H9 (cell line): ENCODE results near the gene FANCC. TPM values are rescaled to one million over a fixed set of nuclear protein-coding genes. Genes with fewer than 3 reads are reported as not detected.

ENCODE experiments used
- DNase-seq: peaks from one replicate; pipeline ENCODE4 v3.0.0-alpha.2; 2017
- H2AFZ ChIP-seq: one replicate; pipeline ENCODE4 v1.6.1; 2013; ENCODE audit warnings: mild to moderate bottlenecking, low read length, control low read depth, moderate library complexity
- H2AK5ac ChIP-seq: 2 replicates; pipeline ENCODE4 v1.6.1; 2013; ENCODE audit warnings: low read length, control low read depth, mixed read lengths; ENCODE audit not compliant: insufficient read length
- H2BK120ac ChIP-seq: one replicate; pipeline ENCODE4 v1.6.1; 2013; ENCODE audit warnings: low read depth, mild to moderate bottlenecking, low read length, control low read depth, inconsistent platforms; ENCODE audit not compliant: poor library complexity, severe bottlenecking
- H2BK12ac ChIP-seq: 2 replicates; pipeline ENCODE4 v1.6.1; 2013; ENCODE audit warnings: low read length, control low read depth, mixed read lengths, low read depth; ENCODE audit not compliant: insufficient read length
- H2BK15ac ChIP-seq: 2 replicates; pipeline ENCODE4 v1.6.1; 2013; ENCODE audit warnings: low read depth, low read length, control low read depth
- H2BK20ac ChIP-seq: one replicate; pipeline ENCODE4 v1.6.1; 2013; ENCODE audit warnings: low read depth, mild to moderate bottlenecking, low read length, control low read depth, inconsistent platforms; ENCODE audit not compliant: poor library complexity, severe bottlenecking
- H2BK5ac ChIP-seq: 2 replicates; pipeline ENCODE4 v1.6.1; 2013; ENCODE audit warnings: low read length, control low read depth, mixed read lengths; ENCODE audit not compliant: insufficient read length
- H3K14ac ChIP-seq: 2 replicates; pipeline ENCODE4 v1.6.1; 2013; ENCODE audit warnings: low read length, control low read depth; ENCODE audit not compliant: insufficient read depth
- H3K18ac ChIP-seq: 2 replicates; pipeline ENCODE4 v1.6.1; 2013; ENCODE audit warnings: low read depth, mild to moderate bottlenecking, mixed read lengths, low read length, control low read depth; ENCODE audit not compliant: insufficient read length
- H3K23ac ChIP-seq: 2 replicates; pipeline ENCODE4 v1.6.1; 2013; ENCODE audit warnings: low read length, control low read depth, mixed read lengths, low read depth; ENCODE audit not compliant: insufficient read length
- H3K23me2 ChIP-seq: 2 replicates; pipeline ENCODE4 v1.6.1; 2013; ENCODE audit warnings: low read depth, mild to moderate bottlenecking, mixed read lengths, low read length, control low read depth; ENCODE audit not compliant: insufficient read length, poor library complexity, severe bottlenecking
- H3K27ac ChIP-seq: 2 replicates; pipeline ENCODE4 v1.5.1; 2013; ENCODE audit warnings: low read length, control low read depth, mixed read lengths, low read depth; ENCODE audit not compliant: insufficient read length
- H3K27me3 ChIP-seq: 2 replicates; pipeline ENCODE4 v1.6.1; 2013; ENCODE audit warnings: low read length, control low read depth, inconsistent platforms; ENCODE audit not compliant: insufficient read depth
- H3K4ac ChIP-seq: 2 replicates; pipeline ENCODE4 v1.6.1; 2013; ENCODE audit warnings: low read depth, mild to moderate bottlenecking, control low read depth, inconsistent platforms, low read length, moderate library complexity
- H3K4me1 ChIP-seq: 2 replicates; pipeline ENCODE4 v1.6.1; 2013; ENCODE audit warnings: low read length, control low read depth, inconsistent platforms; ENCODE audit not compliant: insufficient read depth
- H3K4me2 ChIP-seq: 2 replicates; pipeline ENCODE4 v1.6.1; 2013; ENCODE audit warnings: low read length, control low read depth, mixed read lengths; ENCODE audit not compliant: insufficient read length, insufficient read depth
- H3K56ac ChIP-seq: 2 replicates; pipeline ENCODE4 v1.6.1; 2013; ENCODE audit warnings: low read depth, mild to moderate bottlenecking, mixed read lengths, low read length, control low read depth; ENCODE audit not compliant: insufficient read length
- H3K79me1 ChIP-seq: 2 replicates; pipeline ENCODE4 v1.6.1; 2013; ENCODE audit warnings: low read depth, mild to moderate bottlenecking, moderate library complexity, low read length, control low read depth, inconsistent platforms; ENCODE audit not compliant: insufficient read depth, poor library complexity, severe bottlenecking
- H3K79me2 ChIP-seq: 2 replicates; pipeline ENCODE4 v1.6.1; 2013; ENCODE audit warnings: low read length, control low read depth, inconsistent platforms; ENCODE audit not compliant: insufficient read depth
- H3K9ac ChIP-seq: 2 replicates; pipeline ENCODE4 v1.6.1; 2013; ENCODE audit warnings: low read length, control low read depth, mixed read lengths; ENCODE audit not compliant: insufficient read length; ENCODE audit errors: extremely low read depth
- H3K9me3 ChIP-seq: one replicate; pipeline ENCODE4 v1.6.1; 2013; ENCODE audit warnings: low read depth, low read length, inconsistent platforms; ENCODE audit not compliant: control insufficient read depth
- H3T11ph ChIP-seq: one replicate; pipeline ENCODE4 v1.6.1; 2013; ENCODE audit warnings: mild to moderate bottlenecking, low read length, control low read depth, inconsistent platforms
- H4K20me1 ChIP-seq: one replicate; pipeline ENCODE4 v1.6.1; 2013; ENCODE audit not compliant: control insufficient read depth, insufficient read length, insufficient read depth
- H4K5ac ChIP-seq: 2 replicates; pipeline ENCODE4 v1.6.1; 2013; ENCODE audit warnings: low read depth, mild to moderate bottlenecking, mixed read lengths, low read length, control low read depth; ENCODE audit not compliant: insufficient read length
- H4K8ac ChIP-seq: replicated peaks from 2 replicates; pipeline ENCODE4 v1.6.1; 2013; ENCODE audit warnings: low read length, control low read depth, mixed read lengths, low read depth; ENCODE audit not compliant: insufficient read length
- H4K91ac ChIP-seq: 2 replicates; pipeline ENCODE4 v1.6.1; 2013; ENCODE audit warnings: low read depth, mild to moderate bottlenecking, moderate library complexity, mixed read lengths, low read length, control low read depth; ENCODE audit not compliant: insufficient read length
- H3K27ac Mint-ChIP-seq, 3 experiments: 2 replicates in 2 of 3; 3 replicates in 1 of 3; pipeline ENCODE4 v1.8.0; 2020 to 2021; ENCODE audit warnings: mixed read lengths in 3 of 3, mild to moderate bottlenecking in 1 of 3, moderate library complexity in 1 of 3
- H3K27me3 Mint-ChIP-seq: 2 replicates; pipeline ENCODE4 v1.8.0; 2021; ENCODE audit warnings: low read depth, mild to moderate bottlenecking, moderate library complexity, mixed read lengths
- H3K36me3 Mint-ChIP-seq, 3 experiments: 2 replicates in 2 of 3; 3 replicates in 1 of 3; pipeline ENCODE4 v1.8.0; 2020 to 2021; ENCODE audit warnings: low read depth in 3 of 3, mixed read lengths in 3 of 3; ENCODE audit not compliant: insufficient read depth in 1 of 3
- H3K4me1 Mint-ChIP-seq, 2 experiments: 2 replicates each; pipeline ENCODE4 v1.8.0; 2020; ENCODE audit warnings: mixed read lengths in 2 of 2
- H3K4me3 Mint-ChIP-seq, 2 experiments: 2 replicates in 1 of 2; 3 replicates in 1 of 2; pipeline ENCODE4 v1.8.0; 2020 to 2021; ENCODE audit warnings: mild to moderate bottlenecking in 2 of 2, mixed read lengths in 2 of 2, moderate library complexity in 1 of 2
- H3K9me3 Mint-ChIP-seq, 2 experiments: 2 replicates in 1 of 2; 3 replicates in 1 of 2; pipeline ENCODE4 v1.8.0; 2020; ENCODE audit warnings: mild to moderate bottlenecking in 2 of 2, mixed read lengths in 2 of 2, moderate library complexity in 1 of 2
- CTCF ChIP-seq: fragments of 200-600 bp; sonication (generic); conservative IDR thresholded peaks from 3 replicates; pipeline ENCODE4 v1.8.0; 2021; ENCODE audit warnings: antibody characterized with exemption, mild to moderate bottlenecking
- WGBS: extraction: QIAGEN DNeasy Blood & Tissue Kit; methylation state at CpG from one replicate; pipeline ENCODE4 v1.1.7; 2013; ENCODE audit warnings: missing lambda C conversion rate, low lambda C conversion rate, mixed read lengths; ENCODE audit not compliant: insufficient read length; ENCODE audit errors: extremely low coverage; 5-methylcytosine and 5-hydroxymethylcytosine counted together
- total RNA-seq: library from RNA; stranded (reverse); gene quantifications from 2 replicates; pipeline ENCODE4 v1.2.1, GENCODE V29; 2021

FANCC gene
- total RNA-seq, 1 experiment from 2014 or later: 14.6 TPM

- Histone ChIP-seq H4K8ac (no peak overlapping the region), H3K27me3 (no peaks in the 10 kb centered on the region), H2BK20ac (no peak overlapping the region), H3K56ac (no peak overlapping the region), H3K23ac (no peak overlapping the region), H4K20me1 (no peaks in the 10 kb centered on the region), H3K27ac (no peak overlapping the region), H2BK5ac (no peak overlapping the region), H3K9ac (no peak overlapping the region), H3K79me1 (no peaks in the 10 kb centered on the region), H4K91ac (no peak overlapping the region), H3K14ac (no peak overlapping the region), H3K79me2 (no peaks in the 10 kb centered on the region), H4K5ac (no peak overlapping the region), H3K4me1 (no peaks in the 10 kb centered on the region), H3K23me2 (no peaks in the 10 kb centered on the region), H3K18ac (no peak overlapping the region), H3T11ph (no peak overlapping the region), H3K4me2 (no peak overlapping the region), H3K9me3 (no peaks in the 10 kb centered on the region), H2BK120ac (no peak overlapping the region), H2BK15ac (no peak overlapping the region), H3K4ac (no peak overlapping the region), H2BK12ac (no peak overlapping the region), H2AFZ (no peak overlapping the region), H2AK5ac (no peak overlapping the region)
- no peak overlapping the region for H3K27ac Mint-ChIP-seq
- DNase-seq: no peak
- H3K36me3 Mint-ChIP-seq: peaks cover 0 to 2% (median 0%) of the 10 kb centered on the region in 3 experiments; a peak in 2 of 7 replicates
- H3K4me3 Mint-ChIP-seq: no peak overlapping the region
- 0 out of 4 replicates have a peak, but pooled peaks cover 0 to 4% of the 10 kb centered on the region in 2 experiments for H3K4me1 Mint-ChIP-seq
- H3K9me3 Mint-ChIP-seq: no peaks in the 10 kb centered on the region
- WGBS: no CpG with 5 or more reads among the region's 12 CpGs
- no peak for TF ChIP-seq CTCF
- no peaks in the 10 kb centered on the region for H3K27me3 Mint-ChIP-seq
Measured at GRCh38 chr9:95112436-95113280, 204.9 kb downstream of the FANCC start.
